GM12878 (cell line): ENCODE measurements around the gene SBF2. TPM values are rescaled to one million over a fixed set of nuclear protein-coding genes. Genes with fewer than 3 reads are reported as not detected.
A peak's percentile ranks its signal among the peaks of the same experiment; 100 is the strongest.

Experiments
- CHD1 ChIP-seq: IDR thresholded peaks from 2 replicates; pipeline ENCODE4 v1.6.1; 2012; ENCODE audit warnings: low read depth, low read length, improper control_type of control experiment
- CREM ChIP-seq: IDR thresholded peaks from 2 replicates; pipeline ENCODE4 v1.6.1; 2014; ENCODE audit warnings: antibody characterized with exemption, low read depth
- E4F1 ChIP-seq: fragments of 450-650 bp; IDR thresholded peaks from 2 replicates; pipeline ENCODE4 v1.6.1; 2018; ENCODE audit warnings: borderline replicate concordance, mild to moderate bottlenecking; ENCODE audit not compliant: partially characterized antibody
- MTA2 ChIP-seq: fragments of 450-650 bp; IDR thresholded peaks from 2 replicates; pipeline ENCODE4 v1.6.1; 2016; ENCODE audit warnings: low read depth, mild to moderate bottlenecking, moderate library complexity
- MXI1 ChIP-seq: fragments of 150-350 bp; IDR thresholded peaks from 2 replicates; pipeline ENCODE4 v1.6.1; 2011; ENCODE audit warnings: low read depth, mild to moderate bottlenecking, inconsistent platforms, low read length, improper control_type of control experiment
- NBN ChIP-seq: fragments of 450-650 bp; IDR thresholded peaks from 2 replicates; pipeline ENCODE4 v1.6.1; 2016
- PAX5 ChIP-seq: IDR thresholded peaks from 2 replicates; pipeline ENCODE4 v1.6.1; 2011; ENCODE audit warnings: low read depth, low read length, borderline replicate concordance
- RAD21 ChIP-seq: IDR thresholded peaks from 2 replicates; pipeline ENCODE4 v1.6.1; 2011; ENCODE audit warnings: mild to moderate bottlenecking, low read depth, low read length, moderate library complexity; ENCODE audit not compliant: insufficient read depth
- RUNX3 ChIP-seq: IDR thresholded peaks from 2 replicates; pipeline ENCODE4 v1.6.1; 2012; ENCODE audit warnings: low read length, inconsistent platforms
- SMC3 ChIP-seq: IDR thresholded peaks from 2 replicates; pipeline ENCODE4 v1.6.1; 2011; ENCODE audit warnings: low read length, improper control_type of control experiment, borderline replicate concordance
- ZNF207 ChIP-seq: fragments of 450-650 bp; IDR thresholded peaks from 2 replicates; pipeline ENCODE4 v1.6.1; 2014; ENCODE audit warnings: antibody characterized with exemption, mild to moderate bottlenecking, borderline replicate concordance
- polyA plus RNA-seq, 11 experiments: library from polyadenylated mRNA; depleted of rRNA in 4 of 11; unstranded in 6 of 11; stranded (reverse) in 5 of 11; fragments of >200 nt; fragmentation: Nextera tagmentation in 4 of 11; fragmentation: Illumina TruSeq in 1 of 11; extraction: Ambion mirVana in 4 of 11; extraction: Trizol in 1 of 11; gene quantifications; 1 replicate in 1 of 11; 2 replicates in 10 of 11; pipeline versions ENCODE4 v1.2.1 to v1.2.3, GENCODE V29; 2011 to 2016; ENCODE audit warnings: inconsistent platforms in 2 of 11, missing spikeins in 2 of 11, low read depth in 1 of 11
- total RNA-seq, 4 experiments: library from RNA; depleted of rRNA in 3 of 4; stranded (reverse); fragments of >200 nt in 3 of 4; fragmentation: Illumina TruSeq in 1 of 4; extraction: Trizol in 1 of 4; gene quantifications; 2 replicates each; pipeline versions ENCODE4 v1.2.1 to v1.2.3, GENCODE V29; 2013 to 2021
- TF ChIP-seq, protein P1 (sequence below): fragments of 450-650 bp; IDR thresholded peaks from 2 replicates; pipeline ENCODE4 v1.6.1; 2018; ENCODE audit warnings: mild to moderate bottlenecking, low read depth, moderate library complexity; ENCODE audit not compliant: partially characterized antibody
- TF ChIP-seq, protein P2 (sequence below): IDR thresholded peaks from 2 replicates; pipeline ENCODE4 v1.6.1; 2011; ENCODE audit warnings: low read depth, mild to moderate bottlenecking, low read length, moderate library complexity, borderline replicate concordance; ENCODE audit errors: extremely low read depth
- TF ChIP-seq, protein P3 (sequence below): fragments of 450-650 bp; IDR thresholded peaks from 2 replicates; pipeline ENCODE4 v1.6.1; 2017; ENCODE audit warnings: antibody characterized with exemption, mild to moderate bottlenecking, moderate library complexity
- TF ChIP-seq, protein P4 (sequence below): fragments of 450-650 bp; formaldehyde crosslinking; IDR thresholded peaks from 2 replicates; pipeline ENCODE4 v1.5.0; 2022; ENCODE audit warnings: mild to moderate bottlenecking, missing genetic modification characterization
- TF ChIP-seq, protein P5 (sequence below): fragments of 450-650 bp; IDR thresholded peaks from 2 replicates; pipeline ENCODE4 v1.6.1; 2014; ENCODE audit warnings: mild to moderate bottlenecking

The SBF2 gene
- total and polyA plus RNA-seq, 10 of the 15 experiments (the other 5 are each of a cell fraction or from before 2014, with no cell fraction given): 0.24 to 2.3 (median 1.1) TPM

DNA sequence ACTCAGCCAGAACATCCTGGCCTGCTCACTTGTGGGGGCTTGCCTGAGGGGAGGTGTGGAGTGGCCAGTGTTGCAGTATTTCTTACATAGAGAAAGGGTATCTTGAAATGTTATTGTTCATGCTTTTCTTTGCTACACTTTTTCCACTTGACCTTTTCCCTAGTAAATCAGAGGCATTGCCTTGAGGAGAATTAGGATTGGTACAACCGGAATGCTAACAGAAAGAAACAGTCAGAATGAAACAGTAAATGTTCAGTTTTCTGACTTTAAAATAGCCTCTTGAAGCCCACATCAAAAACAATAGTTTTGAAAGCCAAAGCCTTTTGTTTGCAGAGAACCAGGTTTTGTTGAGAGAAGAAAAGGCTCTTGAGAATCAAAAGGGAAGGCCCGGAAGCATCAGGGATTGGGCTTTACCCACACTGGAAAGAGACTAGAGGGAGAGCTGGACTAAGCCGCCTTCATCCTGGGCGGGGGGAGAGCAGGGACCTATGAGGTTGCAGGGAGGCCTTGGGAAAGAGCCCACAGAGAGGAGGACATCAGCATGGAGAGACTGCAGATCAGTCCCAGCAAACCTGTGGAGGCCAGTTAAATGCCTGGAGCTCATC is 23.2 kb upstream of the SBF2 start (continued):
- TF ChIP-seq, protein P1, sequence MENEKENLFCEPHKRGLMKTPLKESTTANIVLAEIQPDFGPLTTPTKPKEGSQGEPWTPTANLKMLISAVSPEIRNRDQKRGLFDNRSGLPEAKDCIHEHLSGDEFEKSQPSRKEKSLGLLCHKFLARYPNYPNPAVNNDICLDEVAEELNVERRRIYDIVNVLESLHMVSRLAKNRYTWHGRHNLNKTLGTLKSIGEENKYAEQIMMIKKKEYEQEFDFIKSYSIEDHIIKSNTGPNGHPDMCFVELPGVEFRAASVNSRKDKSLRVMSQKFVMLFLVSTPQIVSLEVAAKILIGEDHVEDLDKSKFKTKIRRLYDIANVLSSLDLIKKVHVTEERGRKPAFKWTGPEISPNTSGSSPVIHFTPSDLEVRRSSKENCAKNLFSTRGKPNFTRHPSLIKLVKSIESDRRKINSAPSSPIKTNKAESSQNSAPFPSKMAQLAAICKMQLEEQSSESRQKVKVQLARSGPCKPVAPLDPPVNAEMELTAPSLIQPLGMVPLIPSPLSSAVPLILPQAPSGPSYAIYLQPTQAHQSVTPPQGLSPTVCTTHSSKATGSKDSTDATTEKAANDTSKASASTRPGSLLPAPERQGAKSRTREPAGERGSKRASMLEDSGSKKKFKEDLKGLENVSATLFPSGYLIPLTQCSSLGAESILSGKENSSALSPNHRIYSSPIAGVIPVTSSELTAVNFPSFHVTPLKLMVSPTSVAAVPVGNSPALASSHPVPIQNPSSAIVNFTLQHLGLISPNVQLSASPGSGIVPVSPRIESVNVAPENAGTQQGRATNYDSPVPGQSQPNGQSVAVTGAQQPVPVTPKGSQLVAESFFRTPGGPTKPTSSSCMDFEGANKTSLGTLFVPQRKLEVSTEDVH: no peak
- TF ChIP-seq ZNF207 (no peak), MTA2 (no peak), NBN (no peak), RUNX3 (peak; percentile 90), SMC3 (no peak), E4F1 (no peak), PAX5 (no peak), CREM (peak; percentile 67; the same call in 1 of the 2 replicates), CHD1 (no peak), MXI1 (no peak), RAD21 (0 out of 2 replicates have a peak, but pooled peaks have one; percentile 3)
- TF ChIP-seq, protein P2, sequence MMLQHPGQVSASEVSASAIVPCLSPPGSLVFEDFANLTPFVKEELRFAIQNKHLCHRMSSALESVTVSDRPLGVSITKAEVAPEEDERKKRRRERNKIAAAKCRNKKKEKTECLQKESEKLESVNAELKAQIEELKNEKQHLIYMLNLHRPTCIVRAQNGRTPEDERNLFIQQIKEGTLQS: no peak
- TF ChIP-seq, protein P3, sequence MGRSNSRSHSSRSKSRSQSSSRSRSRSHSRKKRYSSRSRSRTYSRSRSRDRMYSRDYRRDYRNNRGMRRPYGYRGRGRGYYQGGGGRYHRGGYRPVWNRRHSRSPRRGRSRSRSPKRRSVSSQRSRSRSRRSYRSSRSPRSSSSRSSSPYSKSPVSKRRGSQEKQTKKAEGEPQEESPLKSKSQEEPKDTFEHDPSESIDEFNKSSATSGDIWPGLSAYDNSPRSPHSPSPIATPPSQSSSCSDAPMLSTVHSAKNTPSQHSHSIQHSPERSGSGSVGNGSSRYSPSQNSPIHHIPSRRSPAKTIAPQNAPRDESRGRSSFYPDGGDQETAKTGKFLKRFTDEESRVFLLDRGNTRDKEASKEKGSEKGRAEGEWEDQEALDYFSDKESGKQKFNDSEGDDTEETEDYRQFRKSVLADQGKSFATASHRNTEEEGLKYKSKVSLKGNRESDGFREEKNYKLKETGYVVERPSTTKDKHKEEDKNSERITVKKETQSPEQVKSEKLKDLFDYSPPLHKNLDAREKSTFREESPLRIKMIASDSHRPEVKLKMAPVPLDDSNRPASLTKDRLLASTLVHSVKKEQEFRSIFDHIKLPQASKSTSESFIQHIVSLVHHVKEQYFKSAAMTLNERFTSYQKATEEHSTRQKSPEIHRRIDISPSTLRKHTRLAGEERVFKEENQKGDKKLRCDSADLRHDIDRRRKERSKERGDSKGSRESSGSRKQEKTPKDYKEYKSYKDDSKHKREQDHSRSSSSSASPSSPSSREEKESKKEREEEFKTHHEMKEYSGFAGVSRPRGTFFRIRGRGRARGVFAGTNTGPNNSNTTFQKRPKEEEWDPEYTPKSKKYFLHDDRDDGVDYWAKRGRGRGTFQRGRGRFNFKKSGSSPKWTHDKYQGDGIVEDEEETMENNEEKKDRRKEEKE: no peak
- TF ChIP-seq, protein P4, sequence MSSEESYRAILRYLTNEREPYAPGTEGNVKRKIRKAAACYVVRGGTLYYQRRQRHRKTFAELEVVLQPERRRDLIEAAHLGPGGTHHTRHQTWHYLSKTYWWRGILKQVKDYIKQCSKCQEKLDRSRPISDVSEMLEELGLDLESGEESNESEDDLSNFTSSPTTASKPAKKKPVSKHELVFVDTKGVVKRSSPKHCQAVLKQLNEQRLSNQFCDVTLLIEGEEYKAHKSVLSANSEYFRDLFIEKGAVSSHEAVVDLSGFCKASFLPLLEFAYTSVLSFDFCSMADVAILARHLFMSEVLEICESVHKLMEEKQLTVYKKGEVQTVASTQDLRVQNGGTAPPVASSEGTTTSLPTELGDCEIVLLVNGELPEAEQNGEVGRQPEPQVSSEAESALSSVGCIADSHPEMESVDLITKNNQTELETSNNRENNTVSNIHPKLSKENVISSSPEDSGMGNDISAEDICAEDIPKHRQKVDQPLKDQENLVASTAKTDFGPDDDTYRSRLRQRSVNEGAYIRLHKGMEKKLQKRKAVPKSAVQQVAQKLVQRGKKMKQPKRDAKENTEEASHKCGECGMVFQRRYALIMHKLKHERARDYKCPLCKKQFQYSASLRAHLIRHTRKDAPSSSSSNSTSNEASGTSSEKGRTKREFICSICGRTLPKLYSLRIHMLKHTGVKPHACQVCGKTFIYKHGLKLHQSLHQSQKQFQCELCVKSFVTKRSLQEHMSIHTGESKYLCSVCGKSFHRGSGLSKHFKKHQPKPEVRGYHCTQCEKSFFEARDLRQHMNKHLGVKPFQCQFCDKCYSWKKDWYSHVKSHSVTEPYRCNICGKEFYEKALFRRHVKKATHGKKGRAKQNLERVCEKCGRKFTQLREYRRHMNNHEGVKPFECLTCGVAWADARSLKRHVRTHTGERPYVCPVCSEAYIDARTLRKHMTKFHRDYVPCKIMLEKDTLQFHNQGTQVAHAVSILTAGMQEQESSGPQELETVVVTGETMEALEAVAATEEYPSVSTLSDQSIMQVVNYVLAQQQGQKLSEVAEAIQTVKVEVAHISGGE (CRISPR knock-in tag): no peak
- TF ChIP-seq, protein P5, sequence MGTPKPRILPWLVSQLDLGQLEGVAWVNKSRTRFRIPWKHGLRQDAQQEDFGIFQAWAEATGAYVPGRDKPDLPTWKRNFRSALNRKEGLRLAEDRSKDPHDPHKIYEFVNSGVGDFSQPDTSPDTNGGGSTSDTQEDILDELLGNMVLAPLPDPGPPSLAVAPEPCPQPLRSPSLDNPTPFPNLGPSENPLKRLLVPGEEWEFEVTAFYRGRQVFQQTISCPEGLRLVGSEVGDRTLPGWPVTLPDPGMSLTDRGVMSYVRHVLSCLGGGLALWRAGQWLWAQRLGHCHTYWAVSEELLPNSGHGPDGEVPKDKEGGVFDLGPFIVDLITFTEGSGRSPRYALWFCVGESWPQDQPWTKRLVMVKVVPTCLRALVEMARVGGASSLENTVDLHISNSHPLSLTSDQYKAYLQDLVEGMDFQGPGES: no peak
